OCI-LY3 (cell line): Measurements from ENCODE around the gene CHD2.

ENCODE experiments used
- EZH2phosphoT487 ChIP-seq: fragments of 200-600 bp; shearing (Covaris generic); IDR thresholded peaks from 2 replicates; pipeline ENCODE4 v1.6.1; 2018; ENCODE audit warnings: antibody characterized with exemption, mixed run types, low read depth
- TF ChIP-seq, protein P1 (sequence below): fragments of 200-600, 300-600 bp; sonication (generic); IDR thresholded peaks from 2 replicates; pipeline ENCODE4 v1.5.1; 2014; ENCODE audit warnings: antibody characterized with exemption, low read length, low read depth

DNA sequence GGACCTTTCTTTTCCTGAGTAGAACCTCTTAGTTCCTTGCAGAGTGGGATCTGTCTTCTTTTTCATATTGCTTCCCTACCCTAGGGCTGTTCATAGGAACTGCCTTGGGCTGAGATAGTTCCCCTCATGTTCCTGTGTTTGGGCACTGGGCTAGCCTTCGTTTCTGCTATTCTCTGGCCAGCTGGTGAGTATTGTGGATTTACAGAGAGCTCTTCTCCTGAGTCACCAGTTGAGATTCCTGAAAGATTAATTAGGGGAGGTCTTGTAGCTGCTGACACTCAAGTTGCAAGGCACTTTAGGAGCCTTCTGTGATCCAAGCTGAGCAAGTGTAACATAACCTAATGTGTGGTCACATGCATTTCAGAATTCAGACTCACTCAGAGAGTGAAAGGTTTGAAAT, 30.7 kb downstream of the CHD2 start:
- TF ChIP-seq, protein P1, sequence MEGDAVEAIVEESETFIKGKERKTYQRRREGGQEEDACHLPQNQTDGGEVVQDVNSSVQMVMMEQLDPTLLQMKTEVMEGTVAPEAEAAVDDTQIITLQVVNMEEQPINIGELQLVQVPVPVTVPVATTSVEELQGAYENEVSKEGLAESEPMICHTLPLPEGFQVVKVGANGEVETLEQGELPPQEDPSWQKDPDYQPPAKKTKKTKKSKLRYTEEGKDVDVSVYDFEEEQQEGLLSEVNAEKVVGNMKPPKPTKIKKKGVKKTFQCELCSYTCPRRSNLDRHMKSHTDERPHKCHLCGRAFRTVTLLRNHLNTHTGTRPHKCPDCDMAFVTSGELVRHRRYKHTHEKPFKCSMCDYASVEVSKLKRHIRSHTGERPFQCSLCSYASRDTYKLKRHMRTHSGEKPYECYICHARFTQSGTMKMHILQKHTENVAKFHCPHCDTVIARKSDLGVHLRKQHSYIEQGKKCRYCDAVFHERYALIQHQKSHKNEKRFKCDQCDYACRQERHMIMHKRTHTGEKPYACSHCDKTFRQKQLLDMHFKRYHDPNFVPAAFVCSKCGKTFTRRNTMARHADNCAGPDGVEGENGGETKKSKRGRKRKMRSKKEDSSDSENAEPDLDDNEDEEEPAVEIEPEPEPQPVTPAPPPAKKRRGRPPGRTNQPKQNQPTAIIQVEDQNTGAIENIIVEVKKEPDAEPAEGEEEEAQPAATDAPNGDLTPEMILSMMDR, result no peak
- TF ChIP-seq EZH2phosphoT487, result no peak
